H9 (cell line): ENCODE results near the gene HERC4. TPM values are rescaled to one million over a fixed set of nuclear protein-coding genes. Genes with fewer than 3 reads are reported as not detected.

ENCODE experiments used
- DNase-seq: peaks from one replicate; pipeline ENCODE4 v3.0.0-alpha.2; 2017
- H2AFZ ChIP-seq: one replicate; pipeline ENCODE4 v1.6.1; 2013; ENCODE audit warnings: mild to moderate bottlenecking, low read length, control low read depth, moderate library complexity
- H2AK5ac ChIP-seq: 2 replicates; pipeline ENCODE4 v1.6.1; 2013; ENCODE audit warnings: low read length, control low read depth, mixed read lengths; ENCODE audit not compliant: insufficient read length
- H2BK120ac ChIP-seq: one replicate; pipeline ENCODE4 v1.6.1; 2013; ENCODE audit warnings: low read depth, mild to moderate bottlenecking, low read length, control low read depth, inconsistent platforms; ENCODE audit not compliant: poor library complexity, severe bottlenecking
- H2BK12ac ChIP-seq: 2 replicates; pipeline ENCODE4 v1.6.1; 2013; ENCODE audit warnings: low read length, control low read depth, mixed read lengths, low read depth; ENCODE audit not compliant: insufficient read length
- H2BK15ac ChIP-seq: 2 replicates; pipeline ENCODE4 v1.6.1; 2013; ENCODE audit warnings: low read depth, low read length, control low read depth
- H2BK20ac ChIP-seq: one replicate; pipeline ENCODE4 v1.6.1; 2013; ENCODE audit warnings: low read depth, mild to moderate bottlenecking, low read length, control low read depth, inconsistent platforms; ENCODE audit not compliant: poor library complexity, severe bottlenecking
- H2BK5ac ChIP-seq: 2 replicates; pipeline ENCODE4 v1.6.1; 2013; ENCODE audit warnings: low read length, control low read depth, mixed read lengths; ENCODE audit not compliant: insufficient read length
- H3K14ac ChIP-seq: 2 replicates; pipeline ENCODE4 v1.6.1; 2013; ENCODE audit warnings: low read length, control low read depth; ENCODE audit not compliant: insufficient read depth
- H3K18ac ChIP-seq: 2 replicates; pipeline ENCODE4 v1.6.1; 2013; ENCODE audit warnings: low read depth, mild to moderate bottlenecking, mixed read lengths, low read length, control low read depth; ENCODE audit not compliant: insufficient read length
- H3K23ac ChIP-seq: 2 replicates; pipeline ENCODE4 v1.6.1; 2013; ENCODE audit warnings: low read length, control low read depth, mixed read lengths, low read depth; ENCODE audit not compliant: insufficient read length
- H3K23me2 ChIP-seq: 2 replicates; pipeline ENCODE4 v1.6.1; 2013; ENCODE audit warnings: low read depth, mild to moderate bottlenecking, mixed read lengths, low read length, control low read depth; ENCODE audit not compliant: insufficient read length, poor library complexity, severe bottlenecking
- H3K27ac ChIP-seq: 2 replicates; pipeline ENCODE4 v1.5.1; 2013; ENCODE audit warnings: low read length, control low read depth, mixed read lengths, low read depth; ENCODE audit not compliant: insufficient read length
- H3K27me3 ChIP-seq: 2 replicates; pipeline ENCODE4 v1.6.1; 2013; ENCODE audit warnings: low read length, control low read depth, inconsistent platforms; ENCODE audit not compliant: insufficient read depth
- H3K4ac ChIP-seq: 2 replicates; pipeline ENCODE4 v1.6.1; 2013; ENCODE audit warnings: low read depth, mild to moderate bottlenecking, control low read depth, inconsistent platforms, low read length, moderate library complexity
- H3K4me1 ChIP-seq: 2 replicates; pipeline ENCODE4 v1.6.1; 2013; ENCODE audit warnings: low read length, control low read depth, inconsistent platforms; ENCODE audit not compliant: insufficient read depth
- H3K4me2 ChIP-seq: 2 replicates; pipeline ENCODE4 v1.6.1; 2013; ENCODE audit warnings: low read length, control low read depth, mixed read lengths; ENCODE audit not compliant: insufficient read length, insufficient read depth
- H3K56ac ChIP-seq: 2 replicates; pipeline ENCODE4 v1.6.1; 2013; ENCODE audit warnings: low read depth, mild to moderate bottlenecking, mixed read lengths, low read length, control low read depth; ENCODE audit not compliant: insufficient read length
- H3K79me1 ChIP-seq: 2 replicates; pipeline ENCODE4 v1.6.1; 2013; ENCODE audit warnings: low read depth, mild to moderate bottlenecking, moderate library complexity, low read length, control low read depth, inconsistent platforms; ENCODE audit not compliant: insufficient read depth, poor library complexity, severe bottlenecking
- H3K79me2 ChIP-seq: 2 replicates; pipeline ENCODE4 v1.6.1; 2013; ENCODE audit warnings: low read length, control low read depth, inconsistent platforms; ENCODE audit not compliant: insufficient read depth
- H3K9ac ChIP-seq: 2 replicates; pipeline ENCODE4 v1.6.1; 2013; ENCODE audit warnings: low read length, control low read depth, mixed read lengths; ENCODE audit not compliant: insufficient read length; ENCODE audit errors: extremely low read depth
- H3K9me3 ChIP-seq: one replicate; pipeline ENCODE4 v1.6.1; 2013; ENCODE audit warnings: low read depth, low read length, inconsistent platforms; ENCODE audit not compliant: control insufficient read depth
- H3T11ph ChIP-seq: one replicate; pipeline ENCODE4 v1.6.1; 2013; ENCODE audit warnings: mild to moderate bottlenecking, low read length, control low read depth, inconsistent platforms
- H4K20me1 ChIP-seq: one replicate; pipeline ENCODE4 v1.6.1; 2013; ENCODE audit not compliant: control insufficient read depth, insufficient read length, insufficient read depth
- H4K5ac ChIP-seq: 2 replicates; pipeline ENCODE4 v1.6.1; 2013; ENCODE audit warnings: low read depth, mild to moderate bottlenecking, mixed read lengths, low read length, control low read depth; ENCODE audit not compliant: insufficient read length
- H4K8ac ChIP-seq: replicated peaks from 2 replicates; pipeline ENCODE4 v1.6.1; 2013; ENCODE audit warnings: low read length, control low read depth, mixed read lengths, low read depth; ENCODE audit not compliant: insufficient read length
- H4K91ac ChIP-seq: 2 replicates; pipeline ENCODE4 v1.6.1; 2013; ENCODE audit warnings: low read depth, mild to moderate bottlenecking, moderate library complexity, mixed read lengths, low read length, control low read depth; ENCODE audit not compliant: insufficient read length
- H3K27ac Mint-ChIP-seq, 3 experiments: 2 replicates in 2 of 3; 3 replicates in 1 of 3; pipeline ENCODE4 v1.8.0; 2020 to 2021; ENCODE audit warnings: mixed read lengths in 3 of 3, mild to moderate bottlenecking in 1 of 3, moderate library complexity in 1 of 3
- H3K27me3 Mint-ChIP-seq: 2 replicates; pipeline ENCODE4 v1.8.0; 2021; ENCODE audit warnings: low read depth, mild to moderate bottlenecking, moderate library complexity, mixed read lengths
- H3K36me3 Mint-ChIP-seq, 3 experiments: 2 replicates in 2 of 3; 3 replicates in 1 of 3; pipeline ENCODE4 v1.8.0; 2020 to 2021; ENCODE audit warnings: low read depth in 3 of 3, mixed read lengths in 3 of 3; ENCODE audit not compliant: insufficient read depth in 1 of 3
- H3K4me1 Mint-ChIP-seq, 2 experiments: 2 replicates each; pipeline ENCODE4 v1.8.0; 2020; ENCODE audit warnings: mixed read lengths in 2 of 2
- H3K4me3 Mint-ChIP-seq, 2 experiments: 2 replicates in 1 of 2; 3 replicates in 1 of 2; pipeline ENCODE4 v1.8.0; 2020 to 2021; ENCODE audit warnings: mild to moderate bottlenecking in 2 of 2, mixed read lengths in 2 of 2, moderate library complexity in 1 of 2
- H3K9me3 Mint-ChIP-seq, 2 experiments: 2 replicates in 1 of 2; 3 replicates in 1 of 2; pipeline ENCODE4 v1.8.0; 2020; ENCODE audit warnings: mild to moderate bottlenecking in 2 of 2, mixed read lengths in 2 of 2, moderate library complexity in 1 of 2
- CTCF ChIP-seq: fragments of 200-600 bp; sonication (generic); conservative IDR thresholded peaks from 3 replicates; pipeline ENCODE4 v1.8.0; 2021; ENCODE audit warnings: antibody characterized with exemption, mild to moderate bottlenecking
- WGBS: extraction: QIAGEN DNeasy Blood & Tissue Kit; methylation state at CpG from one replicate; pipeline ENCODE4 v1.1.7; 2013; ENCODE audit warnings: missing lambda C conversion rate, low lambda C conversion rate, mixed read lengths; ENCODE audit not compliant: insufficient read length; ENCODE audit errors: extremely low coverage; 5-methylcytosine and 5-hydroxymethylcytosine counted together
- total RNA-seq: library from RNA; stranded (reverse); gene quantifications from 2 replicates; pipeline ENCODE4 v1.2.1, GENCODE V29; 2021

The HERC4 gene
- total RNA-seq, 1 experiment from 2014 or later, result 24.5 TPM

GRCh38 chr10:67926951-67927350 lies 148.1 kb downstream of the HERC4 start:
- Mint-ChIP-seq H3K27me3 (no peaks in the 10 kb centered on the region), H3K9me3 (no peaks in the 10 kb centered on the region), H3K4me1 (no peaks in the 10 kb centered on the region; a peak in 1 of 4 replicates), H3K36me3 (peaks cover 4 to 14% (median 9%) of the 10 kb centered on the region in 3 experiments; a peak in 5 of 7 replicates), H3K27ac (peak overlapping the region in 1 of 3 experiments; percentile 52; a peak in 1 of 7 replicates), H3K4me3 (no peak overlapping the region)
- Histone ChIP-seq H3K79me1 (no peaks in the 10 kb centered on the region), H4K5ac (no peak overlapping the region), H3K4me1 (no peaks in the 10 kb centered on the region), H3K27me3 (no peaks in the 10 kb centered on the region), H2AK5ac (no peak overlapping the region), H3K9me3 (no peaks in the 10 kb centered on the region), H4K20me1 (no peaks in the 10 kb centered on the region), H3K27ac (no peak overlapping the region), H2BK12ac (no peak overlapping the region), H2BK15ac (no peak overlapping the region), H2BK5ac (no peak overlapping the region), H3K56ac (no peak overlapping the region), H3K23ac (no peak overlapping the region), H3K4ac (no peak overlapping the region), H2BK120ac (no peak overlapping the region), H3K9ac (no peak overlapping the region), H2BK20ac (no peak overlapping the region), H3K79me2 (no peaks in the 10 kb centered on the region), H3K18ac (no peak overlapping the region), H3K4me2 (no peak overlapping the region), H3T11ph (no peak overlapping the region), H2AFZ (no peak overlapping the region), H3K14ac (no peak overlapping the region), H4K8ac (no peak overlapping the region), H4K91ac (no peak overlapping the region), H3K23me2 (no peaks in the 10 kb centered on the region)
- WGBS, result no CpG with 5 or more reads among the region's 1 CpG
- no peak for DNase-seq
- no peak for TF ChIP-seq CTCF
